Measurements from ENCODE around the gene ZNF593. TPM values are rescaled to one million over a fixed set of nuclear protein-coding genes. Genes with fewer than 3 reads are reported as not detected.

ZNF593 gene
- total RNA-seq, 1 donor from 2014 or later: 3.3 TPM

DNA sequence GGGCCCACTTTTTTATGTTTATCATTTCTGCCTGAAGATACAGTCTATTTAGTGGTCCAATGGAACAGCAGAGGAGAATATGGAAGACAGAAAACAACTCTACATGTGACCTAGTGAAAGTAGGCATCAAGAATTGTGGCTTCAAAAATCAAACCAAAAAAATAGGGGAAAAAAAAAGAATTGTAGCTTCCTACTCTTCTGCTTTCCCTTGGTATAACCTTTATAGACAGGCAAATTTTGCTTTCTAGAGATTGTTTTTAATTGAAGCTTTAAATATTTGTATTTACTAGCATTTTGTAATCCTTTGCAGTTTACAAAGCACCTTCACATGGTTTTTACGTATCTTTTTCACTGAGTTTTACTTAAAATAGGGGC lies 43.8 kb upstream of the ZNF593 start:
- H4K20me1 ChIP-seq (ENCODE audit: low read depth): peaks cover 8% of the 10 kb centered on the region

DNA sequence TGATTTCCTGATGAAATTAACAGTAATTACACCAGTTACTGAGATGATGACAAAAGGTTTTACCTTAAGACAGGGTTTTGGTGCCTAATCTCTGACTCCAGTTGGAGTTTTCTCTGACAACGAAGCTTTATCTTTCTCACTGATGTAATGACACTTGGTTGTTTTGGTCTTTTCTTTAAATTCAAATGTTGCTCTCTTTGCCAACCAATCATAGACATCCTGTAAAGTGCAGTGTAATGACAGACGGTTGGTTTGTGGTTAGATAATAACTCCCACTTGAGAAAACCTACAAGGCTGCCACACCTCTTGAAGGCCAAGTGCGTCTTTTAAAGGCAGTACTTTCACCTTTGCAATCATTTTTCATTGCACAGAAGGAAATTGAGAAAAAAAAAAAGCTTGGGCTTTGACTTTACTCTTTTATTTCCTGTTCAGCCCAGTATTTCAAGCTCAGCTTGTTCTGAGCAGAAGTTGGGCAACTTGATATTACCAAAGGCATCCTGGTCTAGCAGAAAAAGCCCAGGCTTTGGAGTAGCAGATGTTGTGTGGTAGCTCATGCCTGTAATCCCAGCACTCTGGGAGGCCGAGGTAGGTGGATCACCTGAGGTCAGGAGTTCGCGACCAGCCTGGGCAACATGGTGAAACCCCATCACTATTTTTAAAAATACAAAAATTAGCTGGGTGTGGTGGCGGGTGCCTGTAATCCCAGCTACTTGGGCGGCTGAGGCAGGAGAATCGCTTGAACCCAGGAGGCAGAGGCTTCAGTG lies 43.2 kb upstream of the ZNF593 start:
- H3K9ac ChIP-seq: no peak overlapping the region
- no peak for DNase-seq (ENCODE audit: low spot score)
- no peak overlapping the region for H3K4me3 Mint-ChIP-seq
- peaks cover 8% of the 10 kb centered on the region for H4K20me1 ChIP-seq (ENCODE audit: low read depth)
- no peak overlapping the region for H3K27ac Mint-ChIP-seq
- H3K36me3 ChIP-seq: no peaks in the 10 kb centered on the region
- H3K4me1 ChIP-seq: no peaks in the 10 kb centered on the region
- H3K4me2 ChIP-seq: no peak overlapping the region
- peaks cover 4% of the 10 kb centered on the region for H3K36me3 Mint-ChIP-seq
- TF ChIP-seq EZH2phosphoT487 (IDR thresholded peaks at IDR 0.05): no peak
- no peak for TF ChIP-seq EZH2 (IDR thresholded peaks at IDR 0.05)
- TF ChIP-seq, protein P1, sequence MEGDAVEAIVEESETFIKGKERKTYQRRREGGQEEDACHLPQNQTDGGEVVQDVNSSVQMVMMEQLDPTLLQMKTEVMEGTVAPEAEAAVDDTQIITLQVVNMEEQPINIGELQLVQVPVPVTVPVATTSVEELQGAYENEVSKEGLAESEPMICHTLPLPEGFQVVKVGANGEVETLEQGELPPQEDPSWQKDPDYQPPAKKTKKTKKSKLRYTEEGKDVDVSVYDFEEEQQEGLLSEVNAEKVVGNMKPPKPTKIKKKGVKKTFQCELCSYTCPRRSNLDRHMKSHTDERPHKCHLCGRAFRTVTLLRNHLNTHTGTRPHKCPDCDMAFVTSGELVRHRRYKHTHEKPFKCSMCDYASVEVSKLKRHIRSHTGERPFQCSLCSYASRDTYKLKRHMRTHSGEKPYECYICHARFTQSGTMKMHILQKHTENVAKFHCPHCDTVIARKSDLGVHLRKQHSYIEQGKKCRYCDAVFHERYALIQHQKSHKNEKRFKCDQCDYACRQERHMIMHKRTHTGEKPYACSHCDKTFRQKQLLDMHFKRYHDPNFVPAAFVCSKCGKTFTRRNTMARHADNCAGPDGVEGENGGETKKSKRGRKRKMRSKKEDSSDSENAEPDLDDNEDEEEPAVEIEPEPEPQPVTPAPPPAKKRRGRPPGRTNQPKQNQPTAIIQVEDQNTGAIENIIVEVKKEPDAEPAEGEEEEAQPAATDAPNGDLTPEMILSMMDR (IDR thresholded peaks at IDR 0.05): no peak
- H3K4me1 Mint-ChIP-seq: peaks cover 14% of the 10 kb centered on the region
- H3K27me3 ChIP-seq: no peaks in the 10 kb centered on the region
- H3K4me3 ChIP-seq: no peak overlapping the region
- no peaks in the 10 kb centered on the region for H3K27me3 Mint-ChIP-seq (ENCODE audit: insufficient read depth, low read depth)
- H3K79me2 ChIP-seq (ENCODE audit: low read depth): no peaks in the 10 kb centered on the region
- H3K9me3 Mint-ChIP-seq: no peaks in the 10 kb centered on the region
- H3F3A ChIP-seq (ENCODE audit: low read depth): peaks cover 3% of the 10 kb centered on the region
- no peaks in the 10 kb centered on the region for H3K9me3 ChIP-seq (ENCODE audit: low read depth)
- H2AFZ ChIP-seq (replicated peaks): no peak overlapping the region
- no peak overlapping the region for H3K27ac ChIP-seq

More for the DNA sequence above, 43.8 kb upstream of the ZNF593 start:
- Mint-ChIP-seq H3K36me3 (peaks cover 4% of the 10 kb centered on the region), H3K27ac (no peak overlapping the region), H3K27me3 (ENCODE audit: insufficient read depth, low read depth) (no peaks in the 10 kb centered on the region), H3K4me3 (no peak overlapping the region), H3K9me3 (no peaks in the 10 kb centered on the region), H3K4me1 (peaks cover 14% of the 10 kb centered on the region)
- no peak overlapping the region for H3K4me2 ChIP-seq
- H2AFZ ChIP-seq (replicated peaks): no peak overlapping the region
- no peak overlapping the region for H3K9ac ChIP-seq
- DNase-seq (ENCODE audit: low spot score): no peak
- no peaks in the 10 kb centered on the region for H3K9me3 ChIP-seq (ENCODE audit: low read depth)
- H3K27ac ChIP-seq: no peak overlapping the region
- H3K4me1 ChIP-seq: no peaks in the 10 kb centered on the region
- no peak overlapping the region for H3K4me3 ChIP-seq
- peaks cover 3% of the 10 kb centered on the region for H3F3A ChIP-seq (ENCODE audit: low read depth)
- H3K36me3 ChIP-seq: no peaks in the 10 kb centered on the region
- H3K27me3 ChIP-seq: no peaks in the 10 kb centered on the region
- H3K79me2 ChIP-seq (ENCODE audit: low read depth): no peaks in the 10 kb centered on the region
- no peak for TF ChIP-seq EZH2 (IDR thresholded peaks at IDR 0.05)
- TF ChIP-seq, protein P1 (IDR thresholded peaks at IDR 0.05): no peak
- TF ChIP-seq EZH2phosphoT487 (IDR thresholded peaks at IDR 0.05): no peak

DNA sequence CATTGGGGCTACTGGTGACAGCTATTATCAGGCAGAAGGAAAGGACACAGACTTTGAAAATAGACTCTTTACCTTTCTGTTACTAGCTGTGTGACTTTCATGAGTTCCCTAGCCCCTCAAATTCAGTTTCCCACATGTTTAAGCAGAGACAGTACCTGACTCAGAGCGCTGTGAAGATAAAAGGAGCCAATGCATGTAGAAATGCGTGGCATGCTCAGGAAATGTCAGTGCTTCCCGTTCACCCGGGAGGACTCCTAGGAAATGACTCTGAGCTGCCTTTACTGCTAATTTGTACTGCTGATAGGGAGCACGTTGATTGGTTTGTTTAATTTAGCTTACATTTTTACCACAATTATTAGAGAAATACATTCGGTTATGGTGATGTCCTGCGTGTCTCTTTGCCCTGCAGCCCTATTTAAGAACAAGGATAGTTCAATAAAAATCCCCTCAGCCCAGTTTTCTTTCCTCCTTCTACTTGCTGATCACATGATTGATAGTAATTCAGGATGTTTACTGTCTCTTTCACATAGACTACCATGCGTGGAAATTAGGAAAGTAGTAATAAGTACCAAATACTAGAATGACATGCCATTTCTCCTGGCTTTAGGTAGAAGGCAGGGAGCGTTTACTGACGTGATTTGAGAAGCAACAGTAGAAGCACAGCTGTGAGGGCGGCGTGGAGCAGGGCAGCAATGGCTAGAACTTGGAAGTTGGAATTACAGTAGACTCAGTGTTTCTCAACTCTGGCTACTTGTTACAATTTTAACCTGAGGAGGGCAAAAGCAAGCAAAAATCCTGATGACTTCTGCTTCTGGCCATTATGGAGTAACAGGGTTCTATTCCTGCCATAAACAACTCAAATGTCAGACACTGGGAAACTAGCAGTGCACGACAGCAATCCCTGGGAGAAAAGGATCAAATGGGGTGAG lies 42.2 kb upstream of the ZNF593 start:
- H3F3A ChIP-seq (ENCODE audit: low read depth): peaks cover 3% of the 10 kb centered on the region
- Mint-ChIP-seq H3K27me3 (ENCODE audit: insufficient read depth, low read depth) (no peaks in the 10 kb centered on the region), H3K27ac (no peak overlapping the region), H3K4me3 (no peak overlapping the region), H3K9me3 (peaks cover 3% of the 10 kb centered on the region), H3K4me1 (peaks cover 14% of the 10 kb centered on the region), H3K36me3 (peaks cover 3% of the 10 kb centered on the region)
- H3K4me2 ChIP-seq: no peak overlapping the region
- no peak for DNase-seq (ENCODE audit: low spot score)
- no peaks in the 10 kb centered on the region for H3K9me3 ChIP-seq (ENCODE audit: low read depth)
- no peak overlapping the region for H3K27ac ChIP-seq
- peaks cover 8% of the 10 kb centered on the region for H4K20me1 ChIP-seq (ENCODE audit: low read depth)
- no peak overlapping the region for H3K4me3 ChIP-seq
- no peaks in the 10 kb centered on the region for H3K36me3 ChIP-seq
- H3K9ac ChIP-seq: no peak overlapping the region
- no peaks in the 10 kb centered on the region for H3K4me1 ChIP-seq
- no peak overlapping the region for H2AFZ ChIP-seq (replicated peaks)
- TF ChIP-seq, protein P1 (IDR thresholded peaks at IDR 0.05): no peak
- no peak for TF ChIP-seq EZH2 (IDR thresholded peaks at IDR 0.05)
- no peak for TF ChIP-seq EZH2phosphoT487 (IDR thresholded peaks at IDR 0.05)
- no peaks in the 10 kb centered on the region for H3K27me3 ChIP-seq
- no peaks in the 10 kb centered on the region for H3K79me2 ChIP-seq (ENCODE audit: low read depth)
